K562 (cell line): ENCODE results near the gene CLGN. TPM values are rescaled to one million over a fixed set of nuclear protein-coding genes. Genes with fewer than 3 reads are reported as not detected.

ENCODE experiments used
- CREB5 ChIP-seq: fragments of 250-450 bp; sonication (Bioruptor Pico); IDR thresholded peaks from 2 replicates; pipeline ENCODE4 v1.5.0; 2020; ENCODE audit warnings: mild to moderate bottlenecking
- DACH1 ChIP-seq: fragments of 450-650 bp; IDR thresholded peaks from 2 replicates; pipeline ENCODE4 v1.6.1; 2018; ENCODE audit not compliant: partially characterized antibody
- DDX20 ChIP-seq: fragments of 450-650 bp; IDR thresholded peaks from 2 replicates; pipeline ENCODE4 v1.6.1; 2016; ENCODE audit warnings: missing genetic modification characterization, low read depth, mild to moderate bottlenecking, missing compliant biosample characterization, moderate library complexity
- E2F5 ChIP-seq: sonication (generic); formaldehyde crosslinking; IDR thresholded peaks from 2 replicates; pipeline ENCODE4 v1.8.0; 2022; ENCODE audit warnings: mild to moderate bottlenecking, missing genetic modification reagents
- ETS1 ChIP-seq: conservative IDR thresholded peaks from 2 replicates; pipeline ENCODE4 v1.6.1; 2011; ENCODE audit warnings: low read depth, mild to moderate bottlenecking, low read length; ENCODE audit not compliant: control insufficient read depth
- MECOM ChIP-seq: fragments of 250-450 bp; sonication (Bioruptor Pico); IDR thresholded peaks from 2 replicates; pipeline ENCODE4 v1.8.0; 2022; ENCODE audit warnings: inconsistent platforms
- NRF1 ChIP-seq, 2 experiments: fragments of 450-650 bp; IDR thresholded peaks in 1 of 2; conservative IDR thresholded peaks in 1 of 2; 2 replicates each; pipeline ENCODE4 v1.6.1; 2014; ENCODE audit warnings: mild to moderate bottlenecking in 2 of 2
- PRDM10 ChIP-seq: fragments of 450-650 bp; IDR thresholded peaks from 2 replicates; pipeline ENCODE4 v1.6.1; 2018; ENCODE audit not compliant: partially characterized antibody
- PREB ChIP-seq: sonication (generic); formaldehyde crosslinking; IDR thresholded peaks from 2 replicates; pipeline ENCODE4 v1.8.1; 2023; ENCODE audit warnings: mild to moderate bottlenecking, missing genetic modification reagents
- TCF7 ChIP-seq: sonication (generic); IDR thresholded peaks from 2 replicates; pipeline ENCODE4 v1.6.1; 2016; ENCODE audit warnings: antibody characterized with exemption, borderline replicate concordance
- THAP12 ChIP-seq: fragments of 250-450 bp; sonication (Bioruptor Pico); IDR thresholded peaks from 2 replicates; pipeline ENCODE4 v1.9.0; 2021; ENCODE audit warnings: mild to moderate bottlenecking, inconsistent platforms
- THRAP3 ChIP-seq: fragments of 450-650 bp; IDR thresholded peaks from 2 replicates; pipeline ENCODE4 v1.6.1; 2016; ENCODE audit warnings: mild to moderate bottlenecking, inconsistent platforms, borderline replicate concordance
- THRB ChIP-seq: fragments of 450-650 bp; formaldehyde crosslinking; conservative IDR thresholded peaks from 2 replicates; pipeline ENCODE4 v1.4.0; 2022; ENCODE audit warnings: mild to moderate bottlenecking, missing genetic modification characterization
- ZNF79 ChIP-seq: fragments of 250-450 bp; sonication (Bioruptor Pico); IDR thresholded peaks from 2 replicates; pipeline ENCODE4 v1.4.0; 2020; ENCODE audit warnings: low read depth, mild to moderate bottlenecking, moderate library complexity
- polyA plus RNA-seq, 8 experiments: library from polyadenylated mRNA; depleted of rRNA in 4 of 8; stranded (reverse) in 5 of 8; unstranded in 3 of 8; fragments of >200 nt; fragmentation: Nextera tagmentation in 2 of 8; fragmentation: Illumina TruSeq in 1 of 8; extraction: Ambion mirVana in 2 of 8; extraction: Trizol in 1 of 8; gene quantifications; 2 replicates each; pipeline versions ENCODE4 v1.2.1 to v1.2.3, GENCODE V29; 2011 to 2014; ENCODE audit warnings: inconsistent platforms in 1 of 8, missing spikeins in 1 of 8
- total RNA-seq, 7 experiments: library from RNA; depleted of rRNA in 6 of 7; stranded (reverse); fragments of >200 nt in 6 of 7; fragmentation: Illumina TruSeq in 2 of 7; extraction: Trizol in 2 of 7; gene quantifications; 2 replicates each; pipeline versions ENCODE4 v1.2.1 to v1.2.3, GENCODE V29; 2011 to 2021; ENCODE audit warnings: low replicate concordance in 1 of 7

Gene CLGN
- total and polyA plus RNA-seq, 9 of the 15 experiments (the other 6 are each of a cell fraction or from before 2014, with no cell fraction given): 0.22 to 3.6 (median 2.7) TPM

GRCh38 chr4:140373328-140374129, 53.9 kb downstream of the CLGN start, which contains the start of gene SCOC (continued):
- no peak for TF ChIP-seq TCF7
- TF ChIP-seq E2F5 (CRISPR knock-in tag): no peak
- TF ChIP-seq PRDM10: no peak
- TF ChIP-seq THRB (CRISPR knock-in tag): no peak
- TF ChIP-seq ZNF79 (CRISPR knock-in tag): no peak
- no peak for TF ChIP-seq MECOM (CRISPR knock-in tag)
- TF ChIP-seq THAP12 (CRISPR knock-in tag): peak; percentile 70; the same call in 1 of the 2 replicates
- TF ChIP-seq PREB (CRISPR knock-in tag): no peak
- no peak for TF ChIP-seq DDX20
- TF ChIP-seq NRF1 (conservative IDR thresholded peaks at IDR 0.05 in 1 of 2, IDR thresholded peaks at IDR 0.05 in 1 of 2): peak; percentile 92 to 93
- no peak for TF ChIP-seq THRAP3
- TF ChIP-seq CREB5 (CRISPR knock-in tag): no peak
- no peak for TF ChIP-seq ETS1
- TF ChIP-seq DACH1: no peak
